GM19025 (cell line): ENCODE results near the gene MAPK4.

Experiments used
- ATAC-seq: cut with Tn5 transposase; IDR thresholded peaks from one replicate; pipeline ENCODE4 v1.9.1; 2021; ENCODE audit warnings: mild to moderate bottlenecking, low read depth, moderate library complexity; ENCODE audit not compliant: unreplicated experiment

MAPK4 gene

DNA sequence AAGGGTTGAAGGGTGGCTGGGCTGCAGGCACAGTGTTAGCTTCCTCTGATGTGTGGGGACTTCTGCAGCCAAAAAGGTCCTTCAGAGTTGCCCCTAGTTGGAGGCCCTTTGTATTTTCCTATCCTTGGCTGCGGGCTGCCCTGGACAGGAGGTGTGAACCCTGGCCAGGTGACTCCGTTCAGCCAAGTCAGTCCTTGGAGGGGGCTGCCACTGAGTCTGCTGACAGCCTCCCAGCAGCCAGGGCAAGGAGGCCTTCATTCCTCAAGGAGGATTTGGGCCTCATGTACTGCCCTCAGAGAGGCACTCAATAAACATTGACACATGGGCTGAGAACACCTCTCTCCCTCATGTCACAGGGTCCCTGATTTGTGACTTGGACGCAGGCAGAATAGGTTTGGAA, 62.4 kb downstream of the MAPK4 start:
- ATAC-seq = no peak

GRCh38 chr18:50622865-50623393, 63.0 kb downstream of the MAPK4 start:
- ATAC-seq = no peak

- ATAC-seq = no peak
These were observed 63.9 kb downstream of the MAPK4 start for GRCh38 chr18:50623694-50624352.

GRCh38 chr18:50624981-50625380, 65.1 kb downstream of the MAPK4 start:
- ATAC-seq = no peak

DNA sequence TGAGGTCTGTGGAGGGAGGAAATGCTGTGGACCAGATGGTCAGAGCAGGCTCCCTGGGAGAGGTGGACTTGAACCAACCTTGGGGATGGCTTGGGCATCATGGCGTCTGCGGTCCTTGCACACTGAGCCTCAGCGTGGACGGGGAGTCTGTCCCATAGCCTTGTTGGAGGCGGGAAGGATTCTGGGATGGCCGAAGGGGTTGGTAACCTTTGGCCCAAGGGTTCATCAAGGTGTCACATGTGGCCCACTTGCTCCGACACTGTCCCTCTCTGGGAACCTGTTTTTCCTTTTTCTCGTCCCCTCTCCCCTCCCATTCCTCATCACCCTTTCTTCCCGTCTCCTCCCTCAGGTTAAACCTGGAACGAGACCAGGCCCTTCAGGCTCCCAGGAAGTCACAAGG, 66.4 kb downstream of the MAPK4 start:
- ATAC-seq = no peak

GRCh38 chr18:50627594-50628532, 68.0 kb downstream of the MAPK4 start:
- ATAC-seq = no peak

- no peak for ATAC-seq
These were observed 68.6 kb downstream of the MAPK4 start for GRCh38 chr18:50628533-50628905.

DNA sequence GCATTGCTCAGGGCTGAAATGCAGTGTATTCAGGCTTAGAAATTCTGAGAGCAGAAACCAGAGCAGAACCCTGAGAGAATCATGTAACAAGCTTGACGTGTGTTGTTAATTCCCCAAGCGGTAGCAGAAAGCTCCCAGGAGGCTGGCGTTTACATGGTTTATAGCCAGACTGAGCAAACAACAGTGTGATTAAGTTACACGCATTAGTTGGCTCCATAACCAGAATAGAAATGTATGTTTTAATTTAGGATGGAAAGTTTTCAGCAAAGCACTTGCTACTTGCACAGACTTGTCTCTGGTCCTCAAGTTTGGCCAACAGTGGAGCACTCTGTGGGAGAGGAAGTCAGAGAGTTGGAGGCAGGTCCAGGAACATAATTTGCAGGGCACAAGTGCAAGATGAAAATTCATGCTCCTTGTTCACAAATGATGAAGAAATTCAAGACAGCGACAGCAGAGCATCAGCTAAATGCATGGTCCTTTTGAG, 69.3 kb downstream of the MAPK4 start:
- ATAC-seq = no peak

GRCh38 chr18:50630895-50631294, 71.0 kb downstream of the MAPK4 start:
- no peak for ATAC-seq

GRCh38 chr18:50632895-50633515, 73.1 kb downstream of the MAPK4 start:
- no peak for ATAC-seq

DNA sequence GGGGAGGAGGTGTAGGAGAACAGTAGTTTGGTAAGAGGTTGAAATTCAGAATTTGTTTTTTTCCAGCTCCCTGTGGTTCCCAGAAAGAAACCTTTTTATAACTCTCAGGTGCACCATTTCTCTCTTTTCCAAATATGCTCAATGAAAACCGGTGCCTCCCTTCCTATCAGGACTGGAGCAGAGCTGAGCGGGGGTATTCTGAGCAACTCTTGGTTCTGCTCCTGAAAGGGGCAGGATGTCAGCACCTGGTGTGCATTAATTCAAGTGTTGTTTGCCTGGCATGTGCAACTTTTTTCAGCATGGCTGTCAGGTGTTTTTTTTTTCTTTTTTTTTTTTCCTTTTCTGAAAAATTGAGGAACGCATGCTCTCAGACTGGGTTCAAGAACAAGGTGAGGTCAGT, 74.1 kb downstream of the MAPK4 start:
- ATAC-seq = no peak

GRCh38 chr18:50636366-50637057, 76.6 kb downstream of the MAPK4 start:
- no peak for ATAC-seq

GRCh38 chr18:50638016-50638883, 78.4 kb downstream of the MAPK4 start:
- no peak for ATAC-seq

GRCh38 chr18:50638884-50639420, 79.1 kb downstream of the MAPK4 start:
- ATAC-seq = no peak

DNA sequence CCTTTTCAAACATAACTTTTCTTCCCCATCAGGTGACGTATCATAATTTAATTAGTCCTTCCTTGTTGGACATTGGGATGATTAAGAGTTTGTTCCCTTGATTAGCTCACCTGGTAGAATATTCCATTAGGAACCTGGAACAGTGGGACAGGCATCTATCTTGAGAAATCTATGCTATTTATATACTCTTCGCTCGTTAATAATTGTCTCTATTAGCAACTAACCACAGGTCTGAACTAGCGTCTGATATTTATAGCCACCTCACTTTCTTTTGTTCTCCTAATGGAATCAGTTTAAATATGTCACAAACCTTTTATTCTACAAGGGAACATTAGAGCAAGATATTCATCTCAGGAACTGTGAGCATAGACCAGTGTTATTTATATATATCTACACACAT, 79.8 kb downstream of the MAPK4 start:
- ATAC-seq = no peak

DNA sequence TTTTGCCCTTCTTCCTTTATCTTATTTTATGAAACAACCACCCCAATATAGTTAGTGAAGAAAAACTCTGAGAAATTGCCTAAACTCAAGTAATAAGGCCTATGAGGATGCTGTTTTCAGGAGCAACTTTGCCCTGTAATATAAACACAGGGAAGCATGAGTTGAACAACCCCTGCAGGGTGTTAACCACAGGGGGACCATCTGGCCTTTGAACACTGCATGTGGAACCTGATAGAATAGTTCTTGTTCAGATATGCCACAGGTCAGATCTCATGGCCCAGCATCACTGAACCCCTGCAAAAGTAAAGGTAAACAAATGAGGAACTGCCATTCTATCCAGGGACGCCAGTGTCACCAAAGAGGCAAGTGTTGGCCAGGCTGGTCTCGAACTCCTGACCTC, 82.6 kb downstream of the MAPK4 start:
- no peak for ATAC-seq

DNA sequence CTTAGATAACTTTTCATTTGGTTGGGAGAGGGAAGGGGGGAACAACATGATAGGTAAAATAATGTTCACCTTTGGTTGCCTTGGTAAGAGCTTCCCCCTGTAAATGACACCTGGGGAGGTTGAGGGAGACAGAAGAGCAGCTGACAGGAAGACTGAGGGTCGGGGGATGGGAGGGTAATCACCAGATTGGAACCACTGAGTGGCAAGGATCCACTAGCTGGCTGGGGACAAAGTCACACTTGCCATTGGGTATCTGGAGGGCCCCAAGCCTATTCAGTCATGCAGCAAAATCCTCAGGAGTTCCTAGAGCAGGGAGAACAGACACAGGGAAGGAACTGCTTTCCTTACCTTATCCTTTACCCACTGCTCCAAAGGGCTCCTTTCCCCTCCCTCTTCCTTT, 84.3 kb downstream of the MAPK4 start:
- no peak for ATAC-seq

DNA sequence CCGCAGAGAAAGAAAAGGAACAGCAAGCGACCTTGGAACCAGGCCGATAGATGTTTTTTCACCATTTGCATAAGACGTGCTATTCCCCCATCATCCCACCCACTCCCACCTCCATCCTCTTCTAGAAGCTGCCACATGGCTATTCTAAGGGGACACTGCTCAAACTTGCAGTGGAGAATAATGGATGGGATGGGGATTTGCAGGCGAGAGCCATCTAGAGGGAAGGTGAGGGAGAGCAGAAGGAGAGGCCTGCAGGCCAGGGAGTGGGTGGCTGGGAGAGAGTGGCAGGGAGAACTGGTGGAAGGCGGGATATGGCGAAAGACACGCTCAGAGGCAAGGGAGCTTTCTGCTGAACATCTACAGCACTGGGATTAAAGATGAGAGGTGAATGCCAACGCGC, 84.9 kb downstream of the MAPK4 start:
- no peak for ATAC-seq

GRCh38 chr18:50647237-50647636, 87.3 kb downstream of the MAPK4 start:
- ATAC-seq = no peak
